GM19438 (cell line): ENCODE data around the gene CGN.

ENCODE experiments used
- ATAC-seq: cut with Tn5 transposase; IDR thresholded peaks from one replicate; pipeline ENCODE4 v1.9.1; 2021; ENCODE audit warnings: low read depth; ENCODE audit not compliant: unreplicated experiment

CGN gene

DNA sequence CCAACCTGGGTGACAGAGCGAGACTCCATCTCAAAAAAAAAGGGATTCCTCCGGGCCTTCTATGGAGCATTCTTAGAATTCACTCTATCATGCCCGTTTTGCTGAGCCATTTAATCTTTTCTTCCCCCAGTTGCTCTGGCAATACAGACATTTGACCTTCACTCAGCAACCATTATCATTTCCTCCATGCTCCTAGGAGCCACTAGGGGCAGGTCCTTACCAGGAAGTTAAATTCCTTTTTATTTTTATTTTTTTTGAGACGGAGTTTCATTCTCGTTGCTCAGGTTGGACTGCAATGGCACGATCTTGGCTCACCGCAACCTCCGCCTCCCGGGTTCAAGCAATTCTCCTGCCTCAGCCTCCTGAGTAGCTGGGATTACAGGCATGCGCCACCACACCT lies 9.7 kb upstream of the CGN start:
- ATAC-seq = no peak

GRCh38 chr1:151502035-151502700 lies 9.0 kb upstream of the CGN start:
- ATAC-seq = no peak

DNA sequence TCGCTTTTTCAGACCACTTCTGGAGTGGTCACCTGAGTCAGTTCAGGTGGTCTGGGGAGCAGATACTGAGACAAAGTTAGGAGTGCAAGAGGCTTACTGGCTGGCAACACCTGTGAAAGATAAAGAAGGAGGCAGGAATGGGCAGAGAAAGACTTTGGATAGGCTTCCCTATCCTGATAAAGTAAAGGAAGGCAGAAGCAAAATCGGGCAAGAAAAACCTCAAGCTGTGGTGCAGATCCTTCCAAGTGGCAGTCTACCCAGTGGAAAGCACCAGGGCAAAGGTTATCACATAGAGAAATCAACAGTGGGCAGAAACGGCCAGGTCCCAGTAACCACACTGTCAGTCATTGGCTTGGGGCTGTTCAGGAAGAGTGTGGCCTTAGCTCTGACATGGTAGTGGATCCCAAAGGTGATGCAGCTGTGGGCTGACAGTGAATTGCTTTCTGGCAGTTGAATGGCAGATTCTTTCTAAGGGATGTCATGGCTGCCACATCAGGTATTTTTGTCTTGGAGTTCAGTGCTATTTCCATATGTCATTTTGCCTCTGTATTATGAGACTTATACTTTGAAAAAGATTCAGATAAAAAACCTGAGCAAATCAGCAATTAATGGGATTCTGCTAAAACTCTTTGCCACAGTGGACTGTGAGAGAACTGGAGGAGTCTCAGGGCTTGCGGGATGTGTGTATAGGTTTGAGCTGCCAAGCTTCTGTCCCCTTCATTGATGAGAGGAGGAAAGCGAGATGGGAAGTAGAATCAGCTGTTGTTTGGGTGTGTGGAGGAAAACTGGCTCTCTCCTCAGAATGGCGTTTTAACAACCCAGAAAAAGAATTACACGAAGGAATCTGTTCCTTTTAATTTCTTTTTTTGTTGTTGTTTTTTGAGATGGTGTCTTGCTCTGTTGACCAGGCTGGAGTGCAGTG lies 8.1 kb upstream of the CGN start:
- ATAC-seq = no peak

DNA sequence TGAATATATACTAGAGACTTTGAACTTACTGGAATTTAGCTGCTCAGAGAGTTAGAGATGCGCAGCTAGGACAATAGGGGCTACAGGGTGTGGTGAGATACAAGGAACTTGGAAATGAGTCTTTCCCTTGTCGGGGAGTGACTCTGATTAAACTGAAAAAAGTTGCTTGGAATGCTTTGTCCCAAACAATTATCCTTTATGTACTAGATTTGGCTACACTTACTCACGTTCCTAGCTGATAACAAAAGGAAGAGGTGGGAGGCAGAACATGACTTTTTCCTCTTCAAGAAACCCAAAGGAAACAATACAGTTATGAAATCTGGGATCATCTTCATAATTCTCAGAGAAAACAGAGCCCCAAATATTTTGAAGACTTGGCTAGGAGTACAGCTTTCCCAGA lies 6.9 kb upstream of the CGN start:
- ATAC-seq = no peak

GRCh38 chr1:151504759-151505158 lies 6.4 kb upstream of the CGN start:
- no peak for ATAC-seq

GRCh38 chr1:151508833-151509232 lies 2.4 kb upstream of the CGN start:
- no peak for ATAC-seq

DNA sequence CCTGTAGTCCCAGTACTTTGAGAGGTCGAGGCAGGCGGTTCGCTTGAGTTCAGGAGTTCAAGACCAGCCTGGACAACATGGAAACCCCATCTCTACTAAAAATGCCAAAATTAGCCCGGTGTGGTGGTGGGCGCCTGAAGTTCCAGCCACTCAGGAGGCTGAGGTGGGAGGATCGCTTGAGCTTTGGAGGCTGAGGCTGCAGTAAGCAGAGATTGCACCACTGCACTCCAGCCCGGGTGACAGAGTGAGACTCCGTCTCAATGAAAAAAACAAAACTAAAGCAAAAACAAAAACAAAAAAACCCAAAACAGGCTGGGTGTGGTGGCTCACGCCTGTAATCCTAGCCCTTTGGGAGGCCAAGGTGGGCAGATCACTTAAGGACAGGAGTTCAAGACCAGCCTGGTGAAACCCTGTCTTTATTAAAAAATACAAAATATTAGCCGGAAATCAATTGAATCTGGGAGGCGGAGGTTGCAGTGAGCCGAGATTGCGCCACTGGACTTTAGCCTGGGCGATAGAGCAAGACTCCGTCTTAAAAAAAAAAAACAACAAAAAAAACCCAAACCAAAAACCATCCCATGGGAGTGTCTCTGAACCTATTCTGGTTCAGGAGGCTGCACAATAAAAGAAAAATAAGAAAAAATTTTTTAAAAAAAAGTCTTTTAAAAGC lies 1.7 kb upstream of the CGN start:
- no peak for ATAC-seq

DNA sequence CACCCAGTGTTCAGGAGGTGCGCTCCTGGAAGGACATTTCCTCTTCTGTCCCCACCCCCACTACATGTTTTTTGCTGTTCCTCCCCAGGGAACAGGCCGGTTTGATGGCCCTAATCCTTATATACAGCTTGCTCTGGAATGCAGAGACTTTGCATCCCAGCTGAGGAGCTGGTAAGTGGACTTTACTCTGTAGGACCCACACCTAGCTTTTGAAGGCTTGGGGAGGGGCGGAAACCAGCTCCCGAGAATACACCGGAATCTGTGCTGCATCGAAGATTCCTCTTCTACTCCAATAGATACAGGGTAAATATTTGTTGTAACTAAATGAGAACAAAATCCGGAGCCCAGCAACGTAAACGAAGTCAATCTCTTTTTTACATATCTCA lies 1.2 kb upstream of the CGN start:
- no peak for ATAC-seq

DNA sequence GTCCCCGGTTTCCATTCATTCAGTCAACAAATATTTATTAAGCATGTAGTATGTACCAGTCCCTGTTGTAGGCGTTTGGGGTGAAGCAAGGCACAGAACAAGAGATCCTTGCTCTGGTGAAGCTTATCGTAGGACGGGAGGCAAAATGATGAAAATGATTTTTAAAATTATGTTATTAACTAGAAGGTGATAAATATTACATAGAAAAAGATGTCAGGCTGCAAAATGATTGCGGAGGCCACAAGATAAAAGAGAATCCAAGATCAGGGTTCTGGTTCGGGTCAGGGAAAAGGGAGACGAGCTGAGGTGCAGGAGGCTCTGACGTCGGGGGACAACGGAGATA lies 602 bp upstream of the CGN start:
- no peak for ATAC-seq

GRCh38 chr1:151511636-151512215 lies 539 bp downstream of the CGN start:
- ATAC-seq = peak; percentile 27

DNA sequence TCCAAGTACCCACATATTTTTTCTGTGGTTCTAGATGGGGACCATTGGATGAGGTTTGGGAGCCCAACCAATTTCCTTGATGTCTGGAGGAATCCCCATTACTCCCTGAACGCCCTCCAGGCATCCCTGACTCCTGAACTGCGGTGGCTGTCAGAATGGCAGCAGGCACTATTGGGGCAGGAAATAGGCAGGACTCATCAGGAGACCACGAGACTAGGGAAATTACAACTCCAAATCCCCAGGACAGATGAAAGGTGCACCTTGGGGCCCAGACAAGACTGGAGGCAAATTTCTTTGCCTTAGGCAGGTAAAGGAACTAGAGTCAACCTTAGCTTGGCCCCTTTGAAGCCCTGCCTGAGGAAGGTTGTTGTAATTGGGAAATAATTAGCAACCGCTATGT lies 1.1 kb downstream of the CGN start:
- ATAC-seq = no peak

GRCh38 chr1:151512801-151513625 lies 1.8 kb downstream of the CGN start:
- ATAC-seq = no peak

DNA sequence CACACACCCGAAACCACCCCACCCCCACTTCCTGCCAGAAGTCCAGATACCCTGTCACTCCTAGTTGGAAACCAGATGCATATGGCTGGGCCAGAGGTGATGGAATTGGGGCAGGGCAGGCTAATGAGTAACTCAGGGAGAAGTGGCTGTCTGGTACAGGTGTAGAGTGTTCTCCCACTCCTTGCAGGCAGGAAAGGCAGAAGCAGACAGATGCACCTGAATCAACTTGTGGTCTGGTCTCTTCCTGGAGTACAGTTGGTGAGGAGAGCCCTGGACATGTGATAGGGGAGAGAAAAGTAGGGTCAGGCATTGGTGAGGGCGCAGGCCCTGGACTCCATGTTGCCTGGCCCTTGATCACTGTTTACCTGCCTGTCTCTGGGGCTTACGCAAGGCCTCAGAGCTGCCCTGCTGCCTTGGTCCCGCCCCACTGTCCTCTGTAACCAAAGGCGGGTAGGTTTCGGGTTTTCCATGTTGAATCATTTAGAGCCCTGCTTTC lies 2.5 kb downstream of the CGN start:
- ATAC-seq = no peak

GRCh38 chr1:151514366-151514765 lies 3.2 kb downstream of the CGN start:
- ATAC-seq = no peak

DNA sequence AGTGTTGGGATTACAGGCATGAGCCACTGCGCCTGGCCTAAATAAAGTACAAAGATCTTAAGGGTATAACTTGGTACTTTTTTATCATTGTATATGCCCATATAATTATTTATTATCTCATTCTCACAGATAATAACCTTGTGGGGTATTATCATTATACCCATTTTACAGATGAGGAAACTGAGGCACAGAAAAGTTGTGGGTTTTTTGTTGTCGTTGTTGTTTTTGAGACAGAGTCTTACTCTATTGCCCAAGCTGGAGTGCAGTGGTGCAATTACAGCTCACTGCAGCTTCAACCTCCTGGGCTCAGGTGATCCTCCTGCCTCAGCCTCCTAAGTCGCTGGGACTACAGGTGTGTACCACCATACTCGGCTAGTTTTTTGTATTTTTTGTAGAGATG lies 4.1 kb downstream of the CGN start:
- ATAC-seq = no peak

DNA sequence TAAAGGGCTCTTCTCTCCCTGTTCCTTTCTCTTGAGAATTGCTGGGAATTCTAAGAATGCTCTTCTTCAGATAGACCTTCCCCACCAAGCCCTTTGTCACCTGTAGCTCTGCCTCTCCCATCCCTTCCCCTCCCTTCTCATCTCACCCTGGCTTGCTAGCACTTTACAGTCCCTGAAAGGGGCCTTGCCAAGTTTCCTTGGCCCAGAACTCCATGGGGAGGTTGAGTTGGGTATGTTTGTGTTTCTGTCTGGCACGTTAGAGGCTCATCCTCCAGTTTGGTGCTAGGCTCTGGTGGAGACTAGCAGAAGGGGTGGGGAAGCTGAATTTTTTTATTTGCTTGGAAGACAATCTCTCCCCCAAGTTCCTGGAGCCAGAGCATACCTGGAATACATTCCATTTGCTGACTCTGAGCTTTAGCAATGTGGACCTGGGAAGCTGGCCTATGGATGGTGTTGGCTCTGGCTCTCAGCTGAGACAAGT lies 4.9 kb downstream of the CGN start:
- no peak for ATAC-seq

- ATAC-seq = no peak
Observed at GRCh38 chr1:151518431-151518830, 7.2 kb downstream of the CGN start.

DNA sequence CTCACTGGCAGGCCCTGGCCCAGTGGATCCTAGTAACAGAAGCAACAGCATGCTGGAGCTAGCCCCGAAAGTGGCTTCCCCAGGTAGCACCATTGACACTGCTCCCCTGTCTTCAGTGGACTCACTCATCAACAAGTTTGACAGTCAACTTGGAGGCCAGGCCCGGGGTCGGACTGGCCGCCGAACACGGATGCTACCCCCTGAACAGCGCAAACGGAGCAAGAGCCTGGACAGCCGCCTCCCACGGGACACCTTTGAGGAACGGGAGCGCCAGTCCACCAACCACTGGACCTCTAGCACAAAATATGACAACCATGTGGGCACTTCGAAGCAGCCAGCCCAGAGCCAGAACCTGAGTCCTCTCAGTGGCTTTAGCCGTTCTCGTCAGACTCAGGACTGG lies 7.7 kb downstream of the CGN start:
- ATAC-seq = no peak

DNA sequence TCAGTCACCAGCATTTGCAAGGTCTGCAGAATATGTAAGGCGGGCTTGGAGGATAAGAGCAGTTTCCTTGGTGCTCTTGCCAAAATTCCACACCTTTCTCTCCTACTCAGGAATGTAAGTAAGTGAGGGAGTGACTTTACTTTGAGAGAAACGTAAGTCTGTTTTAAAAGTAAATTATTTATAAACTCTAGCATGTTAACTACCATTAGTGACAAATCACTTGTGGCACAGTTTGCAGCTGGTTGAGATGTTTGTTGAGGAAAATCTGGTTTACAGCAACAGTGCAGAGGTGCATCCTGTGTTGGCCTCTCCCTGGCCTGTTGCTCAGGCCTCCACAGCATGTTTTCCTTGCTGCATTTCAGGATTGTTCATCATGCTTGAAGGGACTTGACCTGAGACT lies 8.5 kb downstream of the CGN start:
- no peak for ATAC-seq

GRCh38 chr1:151520359-151520758 lies 9.2 kb downstream of the CGN start:
- ATAC-seq = no peak
